ENCODE measurements around the gene PTGER1. TPM values are rescaled to one million over a fixed set of nuclear protein-coding genes. Genes with fewer than 3 reads are reported as not detected.
"Not testable (repeated sequence)": the region's sequence is repeated elsewhere in the genome, so short reads cannot be mapped to it uniquely, and the experiment has no call there.

Gene PTGER1
- total RNA-seq, 1 experiment from 2014 or later, result not detected

DNA sequence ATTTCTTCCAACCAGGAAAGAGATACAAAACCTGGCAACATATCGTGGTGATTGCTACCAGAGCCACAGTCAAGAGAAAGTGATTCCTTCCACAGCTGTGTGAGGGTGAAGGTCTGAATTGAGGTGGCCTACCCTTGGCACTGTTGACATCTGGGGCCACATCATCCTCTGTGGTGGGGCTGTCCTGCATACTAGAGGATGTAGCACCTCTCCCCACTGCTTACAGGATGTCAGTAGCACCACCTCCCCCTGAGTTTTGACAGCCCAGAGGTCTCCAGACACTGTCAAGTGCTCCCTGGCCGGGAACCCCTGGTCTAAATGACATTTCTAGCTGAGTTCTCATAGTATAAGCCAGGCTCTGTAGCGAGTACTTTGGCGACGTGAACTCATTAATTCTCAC is 15.5 kb downstream of the PTGER1 start:
- Histone ChIP-seq H3K9me3 (replicated peaks) (no peaks in the 10 kb centered on the region), H3K4me1 (replicated peaks) (no peaks in the 10 kb centered on the region), H3K27me3 (replicated peaks) (no peaks in the 10 kb centered on the region), H3K27ac (no peak overlapping the region), H3K36me3 (peaks cover 29% of the 10 kb centered on the region), H3K4me3 (no peak overlapping the region)
- no peak for DNase-seq (ENCODE audit: low read depth in 1 of 2, low spot score in 2 of 2)

DNA sequence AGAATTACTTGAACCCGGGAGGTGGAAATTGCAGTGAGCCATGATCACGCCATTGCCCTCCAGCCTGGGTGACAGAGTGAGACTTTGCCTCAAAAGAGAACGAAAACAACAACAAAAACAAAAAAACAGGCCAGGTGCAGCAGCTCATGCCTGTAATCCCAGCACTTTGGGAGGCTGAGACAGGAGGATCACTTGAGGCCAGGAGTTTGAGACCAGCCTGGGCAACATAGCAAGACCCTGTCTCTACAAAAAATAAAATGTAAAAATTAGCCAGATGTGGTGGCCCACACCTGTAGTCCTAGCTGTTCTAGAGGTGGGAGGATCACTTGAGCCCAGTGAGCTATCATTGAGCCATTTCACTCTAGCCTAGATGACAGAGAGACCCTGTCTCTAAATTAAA is 22.9 kb downstream of the PTGER1 start:
- DNase-seq (ENCODE audit: low read depth in 1 of 2, low spot score in 2 of 2); H3K27me3 ChIP-seq (replicated peaks); H3K9me3 ChIP-seq (replicated peaks); H3K4me1 ChIP-seq (replicated peaks); H3K27ac ChIP-seq; H3K4me3 ChIP-seq: not testable (repeated sequence)
- H3K36me3 ChIP-seq, result peaks cover 50% of the 10 kb centered on the region

DNA sequence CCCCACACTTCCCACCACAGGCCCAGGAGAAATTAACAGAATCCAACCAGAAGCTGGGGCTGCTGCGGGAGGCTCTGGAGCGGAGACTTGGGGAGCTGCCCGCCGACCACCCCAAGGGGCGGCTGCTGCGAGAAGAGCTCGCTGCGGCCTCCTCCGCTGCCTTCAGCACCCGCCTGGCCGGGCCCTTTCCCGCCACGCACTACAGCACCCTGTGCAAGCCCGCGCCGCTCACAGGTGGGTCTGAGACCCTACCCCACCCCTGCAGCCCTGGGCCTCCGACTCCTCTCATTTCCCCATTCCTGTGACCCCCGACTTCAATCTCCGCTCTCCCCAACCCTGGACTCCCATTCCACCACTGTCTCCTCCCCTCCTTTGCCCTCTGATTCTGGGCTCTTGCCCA is 24.3 kb downstream of the PTGER1 start:
- Histone ChIP-seq H3K9me3 (replicated peaks) (no peaks in the 10 kb centered on the region), H3K36me3 (peaks cover 64% of the 10 kb centered on the region)
- DNase-seq (ENCODE audit: low read depth in 1 of 2, low spot score in 2 of 2), result no peak

DNA sequence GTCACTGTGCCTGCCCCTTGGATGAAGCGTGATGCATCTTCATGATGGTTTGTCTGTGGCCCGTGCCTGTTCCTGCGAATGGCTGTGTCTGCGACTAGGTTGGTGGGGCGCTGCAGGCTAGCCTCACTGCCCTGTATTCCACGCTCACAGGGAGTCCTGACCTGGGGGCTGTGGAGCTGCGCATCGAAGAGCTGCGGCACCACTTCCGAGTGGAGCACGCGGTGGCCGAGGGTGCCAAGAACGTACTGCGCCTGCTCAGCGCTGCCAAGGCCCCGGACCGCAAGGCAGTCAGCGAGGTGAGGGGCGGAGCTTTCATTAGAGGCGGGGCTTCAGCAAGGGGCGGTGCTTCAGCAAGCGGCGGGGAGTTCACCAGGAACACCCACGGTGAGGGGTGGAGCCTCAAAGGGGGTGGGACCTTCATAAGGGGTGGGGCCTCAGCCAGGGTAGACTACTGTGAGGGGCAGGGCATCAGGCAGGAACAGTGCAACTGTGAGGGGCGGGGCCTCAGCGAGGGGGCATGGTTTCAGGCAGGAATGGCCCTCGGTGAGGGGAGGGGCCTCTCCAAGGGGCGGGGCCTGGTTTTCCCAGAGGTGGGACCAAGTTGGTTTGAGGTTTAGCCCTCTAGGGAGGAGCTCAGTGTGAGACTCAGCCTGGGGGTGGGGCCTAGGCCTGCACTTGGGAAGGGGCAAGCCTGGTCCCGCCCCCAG is 24.8 kb downstream of the PTGER1 start:
- peak; percentile 18 to 79 for DNase-seq (ENCODE audit: low read depth in 1 of 2, low spot score in 2 of 2)
- Histone ChIP-seq H3K27ac (no peak overlapping the region), H3K27me3 (replicated peaks) (no peaks in the 10 kb centered on the region), H3K9me3 (replicated peaks) (no peaks in the 10 kb centered on the region), H3K4me1 (replicated peaks) (no peaks in the 10 kb centered on the region), H3K36me3 (peaks cover 64% of the 10 kb centered on the region), H3K4me3 (no peak overlapping the region)

More for the DNA sequence above, 24.3 kb downstream of the PTGER1 start:
- Histone ChIP-seq H3K27ac (no peak overlapping the region), H3K27me3 (replicated peaks) (no peaks in the 10 kb centered on the region), H3K4me1 (replicated peaks) (no peaks in the 10 kb centered on the region), H3K4me3 (no peak overlapping the region)

DNA sequence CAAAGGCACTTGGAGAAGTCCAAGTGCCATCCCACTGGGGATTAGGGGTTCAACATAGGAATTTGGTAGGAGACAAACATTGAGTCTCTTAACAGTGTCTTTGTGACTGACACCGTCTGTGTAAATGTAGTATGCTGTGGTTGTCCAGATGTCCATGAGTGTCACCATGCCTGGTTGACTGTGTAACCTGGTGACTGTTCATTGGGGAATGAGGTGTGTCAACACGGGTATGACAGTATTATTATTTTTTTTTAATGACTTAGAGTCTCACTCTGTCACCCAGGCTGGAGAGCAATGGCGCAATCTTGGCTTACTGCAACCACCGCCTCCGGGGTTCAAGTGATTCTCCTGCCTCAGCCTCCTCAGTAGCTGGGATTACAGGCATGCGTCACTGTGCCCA is 25.8 kb downstream of the PTGER1 start:
- DNase-seq (ENCODE audit: low read depth in 1 of 2, low spot score in 2 of 2), result no peak
- Histone ChIP-seq H3K36me3 (peaks cover 68% of the 10 kb centered on the region), H3K27ac (no peak overlapping the region), H3K9me3 (replicated peaks) (no peaks in the 10 kb centered on the region), H3K27me3 (replicated peaks) (no peaks in the 10 kb centered on the region), H3K4me3 (no peak overlapping the region), H3K4me1 (replicated peaks) (no peaks in the 10 kb centered on the region)

DNA sequence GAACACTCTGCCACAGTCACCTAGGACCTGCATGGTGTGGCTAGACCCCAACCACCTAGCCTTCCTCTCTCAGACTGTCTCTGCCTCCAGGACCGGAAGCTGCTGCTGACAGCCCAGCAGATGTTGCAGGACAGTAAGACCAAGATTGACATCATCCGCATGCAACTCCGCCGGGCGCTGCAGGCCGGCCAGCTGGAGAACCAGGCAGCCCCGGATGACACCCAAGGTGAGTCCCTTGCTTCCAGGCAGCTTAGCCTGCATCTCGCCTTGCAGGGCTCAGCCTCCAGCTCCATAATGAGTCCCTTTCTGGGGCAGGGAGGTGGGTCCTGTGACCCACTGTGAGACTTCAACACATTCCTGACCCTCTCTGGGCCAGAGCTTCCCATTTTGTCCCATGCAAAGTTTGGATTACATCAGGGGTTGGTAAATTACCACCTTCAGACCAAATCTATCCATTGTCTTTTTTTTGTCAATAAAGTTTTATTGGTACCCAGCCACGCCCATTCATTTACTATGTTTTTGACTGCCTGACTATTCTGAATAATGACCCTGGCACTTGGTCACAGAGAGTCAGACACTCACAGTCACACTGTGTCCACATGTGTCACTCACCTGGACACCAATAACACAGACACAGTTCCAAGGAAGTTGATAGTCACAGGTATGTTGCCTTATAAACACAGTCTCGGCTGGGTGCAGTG is 28.7 kb downstream of the PTGER1 start:
- H3K36me3 ChIP-seq, result peaks cover 81% of the 10 kb centered on the region
- no peaks in the 10 kb centered on the region for H3K9me3 ChIP-seq (replicated peaks)
- H3K4me1 ChIP-seq (replicated peaks), result no peaks in the 10 kb centered on the region
- H3K27ac ChIP-seq, result no peak overlapping the region
- DNase-seq (ENCODE audit: low read depth in 1 of 2, low spot score in 2 of 2), result no peak
- no peaks in the 10 kb centered on the region for H3K27me3 ChIP-seq (replicated peaks)
- H3K4me3 ChIP-seq, result no peak overlapping the region

DNA sequence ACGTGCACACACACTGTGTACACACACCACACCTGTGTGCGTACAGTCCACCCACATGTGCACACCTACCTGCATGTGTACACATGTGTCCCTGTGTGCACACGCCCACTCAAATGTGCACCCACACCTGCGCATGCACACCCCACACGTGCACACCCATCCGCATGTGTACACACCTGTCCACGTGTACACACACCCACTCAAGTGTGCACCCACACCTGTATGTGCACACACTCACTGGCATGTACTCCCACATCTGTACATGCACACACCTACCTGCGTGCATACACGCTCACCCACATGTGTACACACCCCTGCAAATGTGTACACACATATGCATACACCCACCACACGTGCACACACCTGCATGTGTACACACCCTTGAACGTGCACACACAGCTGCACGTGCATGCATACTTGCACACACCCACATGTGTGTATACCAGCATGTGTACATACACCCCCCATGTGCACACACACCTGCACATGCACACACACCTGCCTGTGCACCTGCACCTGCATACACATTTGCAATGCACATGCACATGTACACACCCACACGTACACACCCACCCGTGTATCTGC is 31.4 kb downstream of the PTGER1 start:
- no peak for DNase-seq (ENCODE audit: low read depth in 1 of 2, low spot score in 2 of 2)
- no peak overlapping the region for H3K4me3 ChIP-seq
- no peak overlapping the region for H3K27ac ChIP-seq
- no peaks in the 10 kb centered on the region for H3K9me3 ChIP-seq (replicated peaks)
- H3K36me3 ChIP-seq, result peaks cover 59% of the 10 kb centered on the region
- no peaks in the 10 kb centered on the region for H3K4me1 ChIP-seq (replicated peaks)
- no peaks in the 10 kb centered on the region for H3K27me3 ChIP-seq (replicated peaks)

DNA sequence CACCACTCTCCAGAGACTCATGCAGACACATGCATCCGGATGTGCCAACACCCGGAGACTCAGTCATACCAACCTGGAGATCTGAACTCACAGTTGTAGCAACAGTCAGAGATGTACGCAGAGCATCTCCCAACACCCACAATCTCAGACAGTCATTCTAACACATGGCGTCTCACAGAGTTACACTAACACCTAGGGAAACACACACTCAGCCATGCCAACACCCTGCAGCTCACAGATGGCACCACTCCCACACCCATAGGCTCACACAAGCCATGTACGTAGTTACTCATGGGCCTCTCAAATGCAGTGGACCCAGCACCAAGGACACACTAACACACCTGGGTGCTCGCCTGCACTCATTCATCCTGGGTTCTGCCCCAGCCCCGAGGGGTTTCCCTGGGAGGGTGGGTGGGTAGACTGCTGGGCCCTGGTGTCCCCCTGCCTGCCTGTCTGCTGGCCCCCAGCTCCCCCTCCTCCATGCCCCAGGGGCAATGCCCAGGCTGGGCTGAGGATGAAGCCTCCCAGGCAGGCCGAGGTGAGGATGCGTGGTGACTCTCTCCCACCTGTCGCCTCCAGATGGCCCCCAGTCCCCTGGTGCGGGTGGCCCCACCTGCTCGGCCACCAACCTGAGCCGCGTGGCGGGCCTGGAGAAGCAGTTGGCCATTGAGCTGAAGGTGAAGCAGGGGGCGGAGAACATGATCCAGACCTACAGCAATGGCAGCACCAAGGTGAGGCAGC is 32.1 kb downstream of the PTGER1 start:
- Histone ChIP-seq H3K4me3 (no peak overlapping the region), H3K27ac (no peak overlapping the region), H3K9me3 (replicated peaks) (no peaks in the 10 kb centered on the region), H3K36me3 (peaks cover 53% of the 10 kb centered on the region), H3K4me1 (replicated peaks) (no peaks in the 10 kb centered on the region), H3K27me3 (replicated peaks) (no peaks in the 10 kb centered on the region)
- DNase-seq (ENCODE audit: low read depth in 1 of 2, low spot score in 2 of 2), result no peak

DNA sequence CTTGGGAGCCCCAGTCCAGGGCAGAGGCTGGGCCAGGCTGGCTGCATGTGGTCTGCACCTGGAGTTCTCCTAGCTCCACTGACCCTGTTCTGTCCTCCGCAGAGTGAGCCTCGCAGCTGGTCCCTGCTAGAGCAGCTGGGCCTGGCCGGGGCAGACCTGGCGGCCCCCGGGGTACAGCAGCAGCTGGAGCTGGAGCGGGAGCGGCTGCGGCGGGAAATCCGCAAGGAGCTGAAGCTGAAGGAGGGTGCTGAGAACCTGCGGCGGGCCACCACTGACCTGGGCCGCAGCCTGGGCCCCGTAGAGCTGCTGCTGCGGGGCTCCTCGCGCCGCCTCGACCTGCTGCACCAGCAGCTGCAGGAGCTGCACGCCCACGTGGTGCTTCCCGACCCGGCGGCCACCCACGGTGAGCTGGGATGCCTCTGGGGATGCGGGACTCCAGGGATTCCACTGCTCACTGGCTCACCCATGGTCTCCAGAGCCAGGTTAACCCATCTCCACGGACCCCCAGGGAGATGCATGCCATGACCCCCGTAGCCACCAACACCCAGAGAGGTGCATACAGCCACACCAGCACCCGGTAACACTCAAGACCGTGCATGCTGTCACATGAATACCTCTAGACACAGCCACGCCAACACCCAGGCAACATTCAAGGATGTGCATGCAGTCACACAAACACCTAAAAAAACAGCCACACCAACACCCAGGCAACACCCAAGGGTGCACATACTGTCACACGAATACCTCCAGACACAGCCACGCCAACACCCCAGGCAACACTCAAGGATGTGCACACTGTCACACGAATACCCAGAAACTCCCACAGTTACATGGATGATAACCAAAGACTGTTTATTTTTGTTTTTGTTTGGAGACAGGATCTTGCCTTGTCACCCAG is 33.9 kb downstream of the PTGER1 start:
- no peak for DNase-seq (ENCODE audit: low read depth in 1 of 2, low spot score in 2 of 2)
- Histone ChIP-seq H3K4me3 (no peak overlapping the region), H3K27ac (no peak overlapping the region), H3K4me1 (replicated peaks) (no peaks in the 10 kb centered on the region), H3K9me3 (replicated peaks) (no peaks in the 10 kb centered on the region), H3K36me3 (peaks cover 46% of the 10 kb centered on the region), H3K27me3 (replicated peaks) (no peaks in the 10 kb centered on the region)

DNA sequence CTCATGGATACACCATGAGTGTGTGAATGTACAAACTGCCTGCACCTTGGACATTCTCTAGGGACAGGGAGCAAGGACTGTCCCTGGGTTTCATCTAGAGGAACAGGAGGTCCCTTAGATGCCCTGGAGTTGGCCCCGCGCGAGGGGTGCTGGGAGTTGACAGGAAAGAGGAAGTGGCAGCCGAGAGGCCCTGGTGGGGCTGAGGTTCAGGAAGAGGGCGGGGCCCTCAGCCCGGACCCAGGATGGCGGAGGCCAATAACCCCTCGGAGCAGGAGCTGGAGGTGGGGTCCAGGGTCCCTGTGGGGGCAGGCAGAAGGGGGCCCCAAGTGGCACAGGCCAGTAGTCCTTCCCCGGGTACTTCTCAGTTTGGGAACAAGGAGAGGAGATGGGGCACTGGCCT is 35.1 kb downstream of the PTGER1 start:
- no peak for DNase-seq (ENCODE audit: low read depth in 1 of 2, low spot score in 2 of 2)
- H3K9me3 ChIP-seq (replicated peaks), result no peaks in the 10 kb centered on the region
- H3K27ac ChIP-seq, result no peak overlapping the region
- H3K36me3 ChIP-seq, result peaks cover 49% of the 10 kb centered on the region
- no peaks in the 10 kb centered on the region for H3K27me3 ChIP-seq (replicated peaks)
- no peak overlapping the region for H3K4me3 ChIP-seq
- H3K4me1 ChIP-seq (replicated peaks), result peaks cover 6% of the 10 kb centered on the region

DNA sequence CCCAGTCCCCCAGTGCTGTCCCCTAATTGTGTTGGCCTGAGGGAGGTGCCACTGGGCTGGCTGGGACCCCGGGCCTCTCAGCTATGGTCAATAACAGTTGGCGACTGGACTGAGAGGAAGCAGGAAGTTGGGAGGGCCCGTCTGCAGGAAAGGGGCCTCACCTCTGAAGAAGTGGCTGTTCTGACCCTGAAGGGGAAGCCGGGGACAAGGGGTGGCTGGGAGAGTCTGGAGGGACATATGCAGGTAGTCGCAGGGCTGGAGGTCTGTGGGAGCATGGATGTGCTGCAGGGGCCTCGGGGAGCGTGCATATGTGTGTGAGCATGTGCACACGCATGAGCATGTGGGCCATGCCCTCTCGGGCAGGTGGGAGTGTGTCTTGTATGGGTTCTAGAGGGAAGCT is 36.1 kb downstream of the PTGER1 start:
- no peak overlapping the region for H3K27ac ChIP-seq
- no peaks in the 10 kb centered on the region for H3K9me3 ChIP-seq (replicated peaks)
- peaks cover 16% of the 10 kb centered on the region for H3K4me1 ChIP-seq (replicated peaks)
- no peak overlapping the region for H3K4me3 ChIP-seq
- H3K36me3 ChIP-seq, result peaks cover 39% of the 10 kb centered on the region
- no peaks in the 10 kb centered on the region for H3K27me3 ChIP-seq (replicated peaks)
- no peak for DNase-seq (ENCODE audit: low read depth in 1 of 2, low spot score in 2 of 2)

DNA sequence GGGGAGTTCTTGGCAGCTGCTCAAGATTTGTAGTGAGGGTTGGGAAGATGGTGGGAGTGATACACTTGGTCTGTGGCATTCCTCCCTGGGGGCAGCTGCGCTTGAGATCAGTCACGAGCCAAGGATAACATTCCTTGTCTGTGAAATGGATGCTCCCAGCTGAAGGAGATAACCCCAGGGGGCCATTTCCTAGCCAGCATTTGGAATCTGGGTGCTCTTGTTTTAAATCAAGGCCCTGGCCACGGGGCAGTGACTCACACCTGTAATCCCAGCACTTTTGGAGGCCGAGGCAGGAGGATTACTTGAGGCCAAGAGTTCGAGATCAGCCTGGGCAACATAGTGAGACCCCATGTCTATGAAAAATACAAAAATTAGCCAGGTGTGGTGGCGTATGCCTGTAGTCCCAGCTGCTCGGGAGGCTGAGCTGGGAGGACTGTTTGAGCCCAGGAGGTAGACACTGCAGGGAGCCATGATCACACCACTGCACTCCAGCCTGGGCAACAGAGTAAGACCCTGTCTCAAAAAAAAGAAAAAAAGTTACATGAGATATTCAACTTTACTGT is 37.5 kb downstream of the PTGER1 start:
- Histone ChIP-seq H3K27me3 (replicated peaks) (no peaks in the 10 kb centered on the region), H3K4me3 (no peak overlapping the region), H3K4me1 (replicated peaks) (peaks cover 27% of the 10 kb centered on the region), H3K36me3 (peaks cover 32% of the 10 kb centered on the region), H3K9me3 (replicated peaks) (no peaks in the 10 kb centered on the region), H3K27ac (no peak overlapping the region)
- DNase-seq (ENCODE audit: low read depth in 1 of 2, low spot score in 2 of 2), result no peak
